Peyer's patch (tissue), 4 donors: ENCODE measurements around the gene CEP63. TPM values are rescaled to one million over a fixed set of nuclear protein-coding genes. Genes with fewer than 3 reads are reported as not detected.

Experiments used
- DNase-seq, 3 donors: peaks; one replicate each; pipeline ENCODE4 v3.0.0-alpha.2; 2017 to 2019
- H3K27ac ChIP-seq, 4 donors: fragments of 200-600 bp; sonication (generic); one replicate each; pipeline ENCODE4 v1.5.1; 2016 to 2019
- H3K27me3 ChIP-seq, 2 donors: fragments of 200-600 bp; sonication (generic); one replicate each; pipeline ENCODE4 v1.5.1; 2019
- H3K36me3 ChIP-seq, 3 donors: fragments of 200-600 bp; sonication (generic); one replicate each; pipeline ENCODE4 v1.5.1; 2016 to 2019
- H3K4me1 ChIP-seq, 4 donors: fragments of 200-600 bp; sonication (generic); one replicate each; pipeline ENCODE4 v1.5.1; 2016 to 2019
- H3K4me3 ChIP-seq, 4 donors: fragments of 200-600 bp; sonication (generic); 1 replicate in 3 of 4; 2 replicates in 1 of 4; pipeline ENCODE4 v1.5.1; 2016 to 2019; ENCODE audit warnings: mild to moderate bottlenecking in 1 of 4
- H3K9me3 ChIP-seq, 4 donors: fragments of 200-600 bp; sonication (generic); one replicate each; pipeline ENCODE4 v1.5.1; 2016 to 2019; ENCODE audit warnings: mild to moderate bottlenecking in 1 of 4
- CTCF ChIP-seq, 6 experiments: fragments of 450-650 bp in 4 of 6; fragments of 200-600 bp in 2 of 6; sonication (generic) in 1 of 6; IDR thresholded peaks; one replicate each; pipeline ENCODE4 v1.5.1; 2017 to 2019; ENCODE audit warnings: antibody characterized with exemption in 6 of 6, mild to moderate bottlenecking in 3 of 6, moderate library complexity in 1 of 6
- POLR2A ChIP-seq, 2 donors: fragments of 450-650 bp; IDR thresholded peaks; one replicate each; pipeline ENCODE4 v1.5.1; 2017; ENCODE audit warnings: antibody characterized with exemption in 2 of 2, mild to moderate bottlenecking in 2 of 2, moderate library complexity in 2 of 2
- total RNA-seq, 4 donors: library from RNA; depleted of rRNA; stranded (reverse); fragments of >200 nt; gene quantifications; one replicate each; pipeline ENCODE4 v1.1.0, GENCODE V29; 2016

Gene CEP63
- total RNA-seq, 4 donors from 2014 or later, result 13.3 to 67.7 (median 19.6) TPM

- Histone ChIP-seq H3K9me3 (no peaks in the 10 kb centered on the region), H3K4me1 (no peaks in the 10 kb centered on the region), H3K36me3 (no peaks in the 10 kb centered on the region), H3K27ac (no peak overlapping the region), H3K27me3 (no peaks in the 10 kb centered on the region), H3K4me3 (no peak overlapping the region)
- no peak for TF ChIP-seq POLR2A (IDR thresholded peaks at IDR 0.05)
- no peak for TF ChIP-seq CTCF (IDR thresholded peaks at IDR 0.05)
- DNase-seq, result no peak
These were observed 40.2 kb upstream of the CEP63 start for GRCh38 chr3:134445636-134446035.

GRCh38 chr3:134446800-134447199 lies 39.1 kb upstream of the CEP63 start:
- H3K27ac ChIP-seq, result peak overlapping the region in 1 of 4 donors; percentile 2
- H3K4me3 ChIP-seq, result no peak overlapping the region
- H3K36me3 ChIP-seq, result no peaks in the 10 kb centered on the region
- no peak for DNase-seq
- TF ChIP-seq CTCF (IDR thresholded peaks at IDR 0.05) (no peak), POLR2A (IDR thresholded peaks at IDR 0.05) (no peak)
- no peaks in the 10 kb centered on the region for H3K9me3 ChIP-seq
- H3K27me3 ChIP-seq, result no peaks in the 10 kb centered on the region
- H3K4me1 ChIP-seq, result no peaks in the 10 kb centered on the region

- Histone ChIP-seq H3K4me3 (no peak overlapping the region), H3K27ac (no peak overlapping the region), H3K36me3 (no peaks in the 10 kb centered on the region), H3K9me3 (no peaks in the 10 kb centered on the region), H3K27me3 (no peaks in the 10 kb centered on the region), H3K4me1 (no peaks in the 10 kb centered on the region)
- DNase-seq, result no peak
- TF ChIP-seq POLR2A (IDR thresholded peaks at IDR 0.05) (no peak), CTCF (IDR thresholded peaks at IDR 0.05) (no peak)
These were observed 38.5 kb upstream of the CEP63 start for GRCh38 chr3:134447351-134447750.

- no peak for TF ChIP-seq CTCF (IDR thresholded peaks at IDR 0.05)
- TF ChIP-seq POLR2A (IDR thresholded peaks at IDR 0.05), result no peak
- H3K4me1 ChIP-seq, result no peaks in the 10 kb centered on the region
- H3K27me3 ChIP-seq, result no peaks in the 10 kb centered on the region
- no peaks in the 10 kb centered on the region for H3K9me3 ChIP-seq
- DNase-seq, result no peak
- H3K4me3 ChIP-seq, result no peak overlapping the region
- H3K27ac ChIP-seq, result no peak overlapping the region
- no peaks in the 10 kb centered on the region for H3K36me3 ChIP-seq
These were observed 37.2 kb upstream of the CEP63 start for GRCh38 chr3:134448664-134449063.

GRCh38 chr3:134449277-134449676 lies 36.6 kb upstream of the CEP63 start:
- Histone ChIP-seq H3K4me3 (no peak overlapping the region), H3K36me3 (no peaks in the 10 kb centered on the region), H3K4me1 (no peaks in the 10 kb centered on the region), H3K27me3 (no peaks in the 10 kb centered on the region), H3K9me3 (no peaks in the 10 kb centered on the region), H3K27ac (no peak overlapping the region)
- TF ChIP-seq POLR2A (IDR thresholded peaks at IDR 0.05) (no peak), CTCF (IDR thresholded peaks at IDR 0.05) (peak in 4 of 6 experiments; percentile 9 to 40 (median 28))
- no peak for DNase-seq

GRCh38 chr3:134449951-134450350 lies 35.9 kb upstream of the CEP63 start:
- Histone ChIP-seq H3K27me3 (no peaks in the 10 kb centered on the region), H3K36me3 (no peaks in the 10 kb centered on the region), H3K9me3 (no peaks in the 10 kb centered on the region), H3K4me3 (no peak overlapping the region), H3K27ac (no peak overlapping the region), H3K4me1 (no peaks in the 10 kb centered on the region)
- no peak for DNase-seq
- TF ChIP-seq POLR2A (IDR thresholded peaks at IDR 0.05) (no peak), CTCF (IDR thresholded peaks at IDR 0.05) (no peak)
